Adrenal gland (tissue), 12 donors: ENCODE results near the gene STX16. TPM values are rescaled to one million over a fixed set of nuclear protein-coding genes. Genes with fewer than 3 reads are reported as not detected.

Source experiments
- DNase-seq, 7 donors: peaks; one replicate each; pipeline ENCODE4 v3.0.0-alpha.2; 2019 to 2020
- H3K27ac ChIP-seq, 5 donors: fragments of 200-600 bp; sonication (generic) in 4 of 5; 1 replicate in 3 of 5; 2 replicates in 2 of 5; pipeline versions ENCODE4 v1.5.1 to v1.8.0; 2016 to 2020; ENCODE audit warnings: mild to moderate bottlenecking in 1 of 5
- H3K27me3 ChIP-seq: fragments of 200-600 bp; 2 replicates; pipeline ENCODE4 v1.8.0; 2021
- H3K36me3 ChIP-seq, 2 donors: fragments of 200-600 bp; replicated peaks in 1 of 2; 1 replicate in 1 of 2; 2 replicates in 1 of 2; pipeline versions ENCODE4 v1.5.1 to v1.8.0; 2018 to 2022
- H3K4me1 ChIP-seq, 2 donors: fragments of 200-600 bp; replicated peaks in 1 of 2; 1 replicate in 1 of 2; 2 replicates in 1 of 2; pipeline versions ENCODE4 v1.5.1 to v1.8.0; 2018 to 2021
- H3K4me3 ChIP-seq, 4 donors: fragments of 200-600 bp; sonication (generic) in 3 of 4; one replicate each; pipeline ENCODE4 v1.5.1; 2016 to 2018
- H3K9me3 ChIP-seq, 3 donors: fragments of 200-600 bp; sonication (generic) in 1 of 3; replicated peaks in 1 of 3; 1 replicate in 2 of 3; 2 replicates in 1 of 3; pipeline versions ENCODE4 v1.5.1 to v1.8.0; 2016 to 2021
- POLR2A ChIP-seq, 2 donors: fragments of 450-650 bp; IDR thresholded peaks; one replicate each; pipeline ENCODE4 v1.6.1; 2017; ENCODE audit warnings: antibody characterized with exemption in 2 of 2, mild to moderate bottlenecking in 2 of 2, moderate library complexity in 1 of 2
- WGBS, 4 donors: extraction: QIAGEN DNeasy Blood & Tissue Kit in 2 of 4; methylation state at CpG; one replicate each; pipeline versions ENCODE4 v1.1.5 to v1.1.7; 2013 to 2017; 5-methylcytosine and 5-hydroxymethylcytosine counted together
- intact Hi-C, 2 donors: fragments of 100-400 bp; cut with DNase I; formaldehyde crosslinking; loops; one replicate each; pipeline versions ENCODE4 v1.14.1 to v1.15.0; 2022 to 2023
- polyA plus RNA-seq, 3 donors: library from polyadenylated mRNA; stranded (reverse); fragments of 200-250 nt in 2 of 3; fragments of 350-450 nt in 1 of 3; fragmentation: Illumina TruSeq in 1 of 3; extraction: RNeasy Lipid Tissue Mini Kit (QIAGEN cat#74804) in 1 of 3; gene quantifications; one replicate each; pipeline ENCODE4 v1.2.3, GENCODE V29; 2013 to 2014
- total RNA-seq, 9 donors: library from RNA; depleted of rRNA in 4 of 9; stranded (reverse); fragments of >200 nt in 4 of 9; fragments of 120-200 nt in 1 of 9; fragmentation: NEBNext Ultra II Directional in 1 of 9; extraction: Animal tissue kit (Norgen Biotek cat#: 25700) in 1 of 9; gene quantifications; one replicate each; pipeline versions ENCODE4 v1.1.0 to v1.2.4, GENCODE V29; 2013 to 2023
- TF ChIP-seq, protein P1 (sequence below), 6 experiments: fragments of 450-650 bp in 4 of 6; fragments of 200-600 bp in 2 of 6; sonication (generic) in 1 of 6; IDR thresholded peaks; 1 replicate in 5 of 6; 2 replicates in 1 of 6; pipeline versions ENCODE4 v1.5.1 to v1.8.0; 2016 to 2021; ENCODE audit warnings: antibody characterized with exemption in 6 of 6, mild to moderate bottlenecking in 2 of 6, moderate library complexity in 1 of 6
- donor health status: healthy with polysubstance abuse.
- donor health status: Bipolar disorder and iron deficiency.
- donor health status: DM: yes; HTN: yes; CAD: no.
- donor health status: DM: no; HTN: no; CAD: no.
- donor health status: DM: no; HTN: no; CAD: no.
- donor health status: DM: yes; HTN: yes; CAD: no.

The STX16 gene
- total and polyA plus RNA-seq, 12 donors = 29.3 to 134 (median 43.6) TPM

DNA sequence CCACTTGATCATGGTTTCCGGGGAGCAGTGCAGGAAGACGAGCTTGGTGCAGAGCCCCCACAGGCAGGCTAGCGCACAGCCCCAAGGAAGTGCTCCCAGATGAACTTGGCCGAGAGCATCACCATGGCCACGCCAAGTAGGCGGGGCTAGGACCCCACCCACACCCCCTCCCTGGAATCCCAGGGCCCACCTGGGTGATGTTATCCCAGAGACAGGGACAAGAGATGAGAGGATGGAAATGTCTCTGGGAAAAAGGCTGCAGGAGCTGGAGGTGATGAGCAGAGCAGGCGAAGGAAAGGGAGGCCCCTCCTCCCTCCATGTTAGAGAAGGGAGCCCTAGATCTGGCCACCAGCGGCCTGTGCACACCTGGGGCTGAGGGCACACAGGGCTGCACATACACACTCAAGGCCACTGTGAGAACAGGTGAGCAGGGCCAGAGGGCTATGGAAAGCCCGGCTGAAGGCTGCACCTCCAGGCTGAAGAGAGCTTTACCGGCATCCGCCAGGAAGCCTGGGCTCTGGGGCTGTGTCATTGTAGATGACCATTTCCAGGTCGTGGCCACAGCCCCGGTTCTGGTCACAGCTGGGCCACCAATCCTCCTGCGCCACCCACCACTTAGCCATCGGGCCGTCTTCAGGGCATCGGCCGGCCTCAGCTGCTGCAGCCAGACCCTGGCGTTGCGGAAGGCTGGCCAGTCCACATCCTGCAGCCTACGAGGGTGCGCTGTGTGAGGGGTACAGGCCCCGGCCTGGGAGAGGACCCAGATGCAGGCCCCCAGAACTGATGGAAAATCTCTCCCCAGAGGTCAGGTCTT, 66.4 kb downstream of the STX16 start:
- DNase-seq = peak in 5 of 7 donors; percentile 9 to 48 (median 12)
- no peak for TF ChIP-seq POLR2A (IDR thresholded peaks at IDR 0.05)
- TF ChIP-seq, protein P1, sequence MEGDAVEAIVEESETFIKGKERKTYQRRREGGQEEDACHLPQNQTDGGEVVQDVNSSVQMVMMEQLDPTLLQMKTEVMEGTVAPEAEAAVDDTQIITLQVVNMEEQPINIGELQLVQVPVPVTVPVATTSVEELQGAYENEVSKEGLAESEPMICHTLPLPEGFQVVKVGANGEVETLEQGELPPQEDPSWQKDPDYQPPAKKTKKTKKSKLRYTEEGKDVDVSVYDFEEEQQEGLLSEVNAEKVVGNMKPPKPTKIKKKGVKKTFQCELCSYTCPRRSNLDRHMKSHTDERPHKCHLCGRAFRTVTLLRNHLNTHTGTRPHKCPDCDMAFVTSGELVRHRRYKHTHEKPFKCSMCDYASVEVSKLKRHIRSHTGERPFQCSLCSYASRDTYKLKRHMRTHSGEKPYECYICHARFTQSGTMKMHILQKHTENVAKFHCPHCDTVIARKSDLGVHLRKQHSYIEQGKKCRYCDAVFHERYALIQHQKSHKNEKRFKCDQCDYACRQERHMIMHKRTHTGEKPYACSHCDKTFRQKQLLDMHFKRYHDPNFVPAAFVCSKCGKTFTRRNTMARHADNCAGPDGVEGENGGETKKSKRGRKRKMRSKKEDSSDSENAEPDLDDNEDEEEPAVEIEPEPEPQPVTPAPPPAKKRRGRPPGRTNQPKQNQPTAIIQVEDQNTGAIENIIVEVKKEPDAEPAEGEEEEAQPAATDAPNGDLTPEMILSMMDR (IDR thresholded peaks at IDR 0.05) = no peak
- WGBS, 4 donors = 83 to 92% (median 86%) methylated on average over 7 to 23 of the region's 23 CpGs
- H3K4me1 ChIP-seq = no peaks in the 10 kb centered on the region
- no peak overlapping the region for H3K4me3 ChIP-seq
- H3K36me3 ChIP-seq = no peaks in the 10 kb centered on the region
- intact Hi-C loops = no loop called here
- no peaks in the 10 kb centered on the region for H3K9me3 ChIP-seq
- H3K27me3 ChIP-seq = no peaks in the 10 kb centered on the region
- no peak overlapping the region for H3K27ac ChIP-seq

DNA sequence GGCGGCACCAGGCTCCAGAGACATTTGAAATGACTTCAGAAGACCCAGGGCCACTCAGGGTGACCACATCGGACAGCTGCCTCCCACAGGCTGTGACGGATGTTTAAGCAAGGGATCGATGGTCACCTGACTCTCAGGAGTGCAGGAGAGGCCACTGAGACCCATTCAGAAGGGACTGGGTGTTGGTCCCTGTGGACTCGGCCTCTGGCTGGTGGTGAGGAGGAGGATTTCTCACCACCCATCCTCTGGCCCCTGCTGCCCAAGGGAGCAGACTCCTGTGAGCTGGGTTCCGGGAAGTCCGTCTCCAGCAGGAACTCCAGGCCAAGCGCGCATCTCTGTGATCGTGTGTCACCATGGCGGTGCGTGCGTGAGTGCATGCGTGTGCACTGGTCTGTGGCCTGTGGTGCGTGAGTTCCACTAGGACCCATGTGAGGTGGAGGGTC, 67.1 kb downstream of the STX16 start:
- peak in 5 of 7 donors; percentile 3 to 42 (median 12) for DNase-seq
- intact Hi-C loops = no loop called here
- TF ChIP-seq POLR2A (IDR thresholded peaks at IDR 0.05) = no peak
- TF ChIP-seq, protein P1 (IDR thresholded peaks at IDR 0.05) = no peak
- 89 to 100% (median 90%) methylated on average over 7 to 15 of the region's 15 CpGs for WGBS, 4 donors
- H3K36me3 ChIP-seq = no peaks in the 10 kb centered on the region
- H3K27ac ChIP-seq = no peak overlapping the region
- H3K27me3 ChIP-seq = no peaks in the 10 kb centered on the region
- no peaks in the 10 kb centered on the region for H3K4me1 ChIP-seq
- H3K9me3 ChIP-seq = no peaks in the 10 kb centered on the region
- H3K4me3 ChIP-seq = no peak overlapping the region

DNA sequence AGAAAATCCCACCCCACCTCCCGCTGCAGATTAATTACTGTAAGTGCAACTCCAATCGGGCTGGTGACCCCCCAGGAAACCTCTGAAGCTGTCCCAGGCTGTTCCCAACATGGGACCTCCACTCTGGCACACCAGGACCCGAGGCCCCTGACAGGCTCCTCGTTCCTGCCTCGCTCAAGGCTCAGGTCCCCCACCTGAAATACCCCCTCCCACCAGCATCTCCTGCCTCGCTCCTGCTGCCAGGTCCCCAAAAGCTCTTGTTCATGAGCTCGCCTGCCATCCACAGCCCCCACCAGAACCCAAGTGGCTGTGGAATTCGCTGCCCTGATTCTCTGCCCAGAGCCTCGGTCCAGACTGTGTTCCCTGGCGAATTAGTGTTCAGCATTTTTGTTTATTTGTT, 67.6 kb downstream of the STX16 start:
- Histone ChIP-seq H3K27ac (no peak overlapping the region), H3K4me1 (no peaks in the 10 kb centered on the region), H3K4me3 (no peak overlapping the region), H3K27me3 (no peaks in the 10 kb centered on the region), H3K9me3 (no peaks in the 10 kb centered on the region), H3K36me3 (no peaks in the 10 kb centered on the region)
- WGBS, 4 donors = 80 to 86% (median 85%) methylated on average over 10 of the region's 10 CpGs
- peak in 2 of 7 donors; percentile 7 to 38 for DNase-seq
- TF ChIP-seq POLR2A (IDR thresholded peaks at IDR 0.05) = no peak
- TF ChIP-seq, protein P1 (IDR thresholded peaks at IDR 0.05) = no peak
- intact Hi-C loops = no loop called here

DNA sequence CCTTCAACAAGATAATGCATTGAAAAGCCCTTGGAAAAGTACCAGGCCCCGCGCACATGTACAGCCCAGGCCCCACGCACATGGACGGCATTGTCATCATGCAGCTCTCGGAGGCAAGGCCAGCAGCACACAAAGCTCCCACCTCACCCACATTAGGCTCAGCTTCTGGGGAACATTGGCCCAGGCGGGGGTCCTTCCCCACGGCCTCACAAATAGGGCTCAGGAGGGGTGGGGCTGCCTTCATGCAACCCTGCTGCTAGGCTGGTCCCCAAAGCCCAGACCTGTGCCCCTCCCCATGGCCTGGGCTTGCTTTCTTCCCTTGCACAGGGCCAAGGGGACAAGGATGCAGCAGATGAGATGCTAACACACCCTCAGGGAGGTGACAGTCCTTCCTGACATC, 68.2 kb downstream of the STX16 start:
- WGBS, 4 donors = 66 to 77% (median 68%) methylated on average over 4 to 7 of the region's 7 CpGs
- peak in 4 of 7 donors; percentile 6 to 48 (median 10) for DNase-seq
- H3K4me3 ChIP-seq = no peak overlapping the region
- H3K9me3 ChIP-seq = no peaks in the 10 kb centered on the region
- H3K4me1 ChIP-seq = no peaks in the 10 kb centered on the region
- TF ChIP-seq POLR2A (IDR thresholded peaks at IDR 0.05) = no peak
- TF ChIP-seq, protein P1 (IDR thresholded peaks at IDR 0.05) = no peak
- intact Hi-C loops = no loop called here
- no peaks in the 10 kb centered on the region for H3K36me3 ChIP-seq
- H3K27me3 ChIP-seq = no peaks in the 10 kb centered on the region
- no peak overlapping the region for H3K27ac ChIP-seq
